Mucosa of gallbladder (tissue), 1 donor: Measurements from ENCODE around the gene AMN1. TPM values are rescaled to one million over a fixed set of nuclear protein-coding genes. Genes with fewer than 3 reads are reported as not detected.
"Not testable (repeated sequence)": the region's sequence is repeated elsewhere in the genome, so short reads cannot be mapped to it uniquely, and the experiment has no call there.

Source experiments
- DNase-seq: peaks from one replicate; pipeline ENCODE4 v3.0.0-alpha.2; 2020; ENCODE audit warnings: low spot score
- total RNA-seq: library from RNA; stranded (reverse); gene quantifications from one replicate; pipeline ENCODE4 v1.2.1, GENCODE V29; 2021
- donor health status: DM: no; HTN: no; CAD: no.

The AMN1 gene
- total RNA-seq, 1 donor from 2014 or later, result 8.9 TPM

GRCh38 chr12:31733549-31734432 lies 5.0 kb upstream of the AMN1 start:
- DNase-seq, result not testable (repeated sequence)

GRCh38 chr12:31732926-31733548 lies 4.2 kb upstream of the AMN1 start:
- peak; percentile 48 for DNase-seq

- DNase-seq, result not testable (repeated sequence)
Measured at GRCh38 chr12:31731203-31731602, 2.4 kb upstream of the AMN1 start.

GRCh38 chr12:31729705-31730104 lies 884 bp upstream of the AMN1 start:
- no peak for DNase-seq

GRCh38 chr12:31728289-31728916 lies 418 bp downstream of the AMN1 start:
- peak; percentile 44 for DNase-seq

GRCh38 chr12:31727192-31727591 lies 1.6 kb downstream of the AMN1 start:
- DNase-seq, result no peak

- no peak for DNase-seq
Measured at GRCh38 chr12:31726575-31726974, 2.2 kb downstream of the AMN1 start.

GRCh38 chr12:31724557-31724956 lies 4.3 kb downstream of the AMN1 start:
- DNase-seq, result no peak

- DNase-seq, result no peak
Measured at GRCh38 chr12:31722580-31722979, 6.2 kb downstream of the AMN1 start.

- DNase-seq, result not testable (repeated sequence)
Measured at GRCh38 chr12:31718542-31719198, 10.2 kb downstream of the AMN1 start.

GRCh38 chr12:31716998-31717397 lies 11.8 kb downstream of the AMN1 start:
- not testable (repeated sequence) for DNase-seq

GRCh38 chr12:31715283-31715825 lies 13.5 kb downstream of the AMN1 start:
- DNase-seq, result peak; percentile 52

GRCh38 chr12:31714406-31715271 lies 14.2 kb downstream of the AMN1 start:
- no peak for DNase-seq

- no peak for DNase-seq
Measured at GRCh38 chr12:31712877-31713276, 15.9 kb downstream of the AMN1 start.

- DNase-seq, result no peak
Measured at GRCh38 chr12:31710021-31710818, 18.6 kb downstream of the AMN1 start.

GRCh38 chr12:31708118-31708517 lies 20.7 kb downstream of the AMN1 start:
- not testable (repeated sequence) for DNase-seq

GRCh38 chr12:31705621-31706020 lies 23.2 kb downstream of the AMN1 start:
- DNase-seq, result no peak

GRCh38 chr12:31702047-31702446 lies 26.8 kb downstream of the AMN1 start:
- no peak for DNase-seq

GRCh38 chr12:31689921-31690320 lies 38.9 kb downstream of the AMN1 start:
- not testable (repeated sequence) for DNase-seq

- DNase-seq, result no peak
Measured at GRCh38 chr12:31687101-31687527, 41.7 kb downstream of the AMN1 start.
